Erythroblast (primary cell): ENCODE measurements around the gene CMBL.

Source experiments
- GATA1 ChIP-seq: IDR thresholded peaks from 2 replicates; pipeline ENCODE4 v1.6.1; 2011; ENCODE audit warnings: low read depth, mild to moderate bottlenecking, control low read depth, low read length, moderate library complexity
- POLR2A ChIP-seq: IDR thresholded peaks from 2 replicates; pipeline ENCODE4 v1.6.1; 2011; ENCODE audit warnings: mild to moderate bottlenecking, low read length

GRCh38 chr5:10355071-10355889 lies 47.6 kb upstream of the CMBL start:
- no peak for TF ChIP-seq POLR2A
- no peak for TF ChIP-seq GATA1
